Myometrial cell (primary cell): ENCODE results near the gene PARP4. TPM values are rescaled to one million over a fixed set of nuclear protein-coding genes. Genes with fewer than 3 reads are reported as not detected.

Source experiments
- total RNA-seq: library from RNA; depleted of rRNA; stranded (reverse); fragments of >200 nt; gene quantifications from 2 replicates; pipeline ENCODE4 v1.2.3, GENCODE V29; 2015

Gene PARP4
- 46.1 and 47.0 TPM in 2 replicates for total RNA-seq

GRCh38 chr13:24512197-24512907, at the start of gene PARP4:
PARP4 (minus strand) TSS chr13:24512778; CDS start chr13:24503776, 9,002 bp downstream.

Other genes with a start within 250 kb of the PARP4 start
- not detected in 2 replicates for gene C1QTNF9, start 203.2 kb downstream of the PARP4 start, total RNA-seq
- gene ATP12A, start 167.6 kb upstream of the PARP4 start, total RNA-seq = not detected in 2 replicates